Measurements from ENCODE around the gene GRAP. TPM values are rescaled to one million over a fixed set of nuclear protein-coding genes. Genes with fewer than 3 reads are reported as not detected.

GRAP gene
- total RNA-seq, 2 donors from 2014 or later = 0.15 TPM; not detected in 1

DNA sequence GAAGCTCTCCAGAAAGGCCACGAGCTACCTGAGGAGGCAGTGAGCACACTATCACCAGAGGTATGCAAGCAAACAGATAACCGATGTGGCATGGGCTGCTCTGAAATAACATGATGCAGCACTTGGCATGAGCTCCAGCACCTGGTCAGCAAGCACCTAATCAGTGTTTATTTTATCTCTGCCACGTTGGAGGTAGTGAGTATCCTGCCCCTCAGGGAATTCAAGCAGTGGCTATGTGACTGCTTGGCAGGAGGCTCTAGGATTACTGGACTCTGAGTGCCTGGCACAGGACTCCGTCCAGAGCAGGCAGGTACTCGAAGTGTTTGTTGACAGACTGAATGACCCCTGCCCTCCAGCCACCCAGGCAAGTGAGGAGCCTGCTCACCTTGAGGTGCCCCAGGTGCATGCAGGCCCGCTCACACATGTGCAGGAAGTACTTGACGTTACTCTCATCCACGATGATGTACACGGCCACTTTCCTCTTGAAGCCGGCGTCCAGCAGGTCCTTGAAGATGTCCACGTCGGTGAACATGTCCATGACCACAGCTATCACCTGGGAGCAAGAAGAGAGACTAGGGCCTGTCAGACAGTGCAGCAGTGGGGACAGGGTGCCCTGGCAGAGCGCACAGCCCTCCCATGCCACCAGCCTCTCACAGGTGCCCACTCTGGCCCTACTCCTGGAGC is 58.8 kb downstream of the GRAP start:
- Mint-ChIP-seq H3K36me3 (ENCODE audit: low read depth) (peaks cover 23% of the 10 kb centered on the region), H3K9me3 (no peaks in the 10 kb centered on the region), H3K27ac (no peak overlapping the region), H3K4me1 (no peaks in the 10 kb centered on the region), H3K27me3 (ENCODE audit: insufficient read depth) (no peaks in the 10 kb centered on the region), H3K4me3 (no peak overlapping the region)
- Histone ChIP-seq H3K36me3 (ENCODE audit: control insufficient read depth, insufficient read depth, low read length) (peaks cover 20% of the 10 kb centered on the region), H3K27me3 (ENCODE audit: control insufficient read depth, insufficient read depth, low read length, poor library complexity, severe bottlenecking) (no peaks in the 10 kb centered on the region), H3K4me1 (ENCODE audit: control insufficient read depth, insufficient read depth, low read length) (no peaks in the 10 kb centered on the region), H3K27ac (ENCODE audit: low read depth, low read length) (no peak overlapping the region), H3K9ac (ENCODE audit: extremely low read depth, low read length, poor library complexity, severe bottlenecking) (no peak overlapping the region), H3K9me3 (ENCODE audit: control insufficient read depth, low read length) (no peaks in the 10 kb centered on the region), H3K4me3 (ENCODE audit: low read length) (no peak overlapping the region)
- 93 to 95% methylated on average over 13 to 14 of the region's 14 CpGs for WGBS, 2 experiments (ENCODE audit: insufficient coverage in 1 of 2, insufficient read length in 1 of 2)
- DNase-seq = no peak
- TF ChIP-seq, protein P1, sequence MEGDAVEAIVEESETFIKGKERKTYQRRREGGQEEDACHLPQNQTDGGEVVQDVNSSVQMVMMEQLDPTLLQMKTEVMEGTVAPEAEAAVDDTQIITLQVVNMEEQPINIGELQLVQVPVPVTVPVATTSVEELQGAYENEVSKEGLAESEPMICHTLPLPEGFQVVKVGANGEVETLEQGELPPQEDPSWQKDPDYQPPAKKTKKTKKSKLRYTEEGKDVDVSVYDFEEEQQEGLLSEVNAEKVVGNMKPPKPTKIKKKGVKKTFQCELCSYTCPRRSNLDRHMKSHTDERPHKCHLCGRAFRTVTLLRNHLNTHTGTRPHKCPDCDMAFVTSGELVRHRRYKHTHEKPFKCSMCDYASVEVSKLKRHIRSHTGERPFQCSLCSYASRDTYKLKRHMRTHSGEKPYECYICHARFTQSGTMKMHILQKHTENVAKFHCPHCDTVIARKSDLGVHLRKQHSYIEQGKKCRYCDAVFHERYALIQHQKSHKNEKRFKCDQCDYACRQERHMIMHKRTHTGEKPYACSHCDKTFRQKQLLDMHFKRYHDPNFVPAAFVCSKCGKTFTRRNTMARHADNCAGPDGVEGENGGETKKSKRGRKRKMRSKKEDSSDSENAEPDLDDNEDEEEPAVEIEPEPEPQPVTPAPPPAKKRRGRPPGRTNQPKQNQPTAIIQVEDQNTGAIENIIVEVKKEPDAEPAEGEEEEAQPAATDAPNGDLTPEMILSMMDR (conservative IDR thresholded peaks at IDR 0.05) = no peak

DNA sequence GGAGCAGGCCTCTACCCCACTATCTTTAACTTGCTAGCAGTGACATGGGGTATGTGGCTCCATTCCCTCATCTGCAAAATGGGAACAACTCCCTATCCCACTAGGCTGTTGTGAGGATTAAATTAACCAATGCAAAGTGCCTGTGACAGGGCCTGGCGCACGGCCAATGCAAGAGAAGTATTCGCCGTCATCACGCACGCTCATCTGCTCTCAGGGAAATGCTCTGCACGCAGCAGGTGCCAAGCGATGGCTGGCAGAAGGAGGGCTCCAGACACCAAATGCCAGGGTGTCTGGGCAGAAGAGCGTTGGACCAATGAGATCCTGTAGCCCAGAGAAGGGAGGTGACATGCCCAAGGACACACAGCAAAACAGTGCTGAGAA is 59.5 kb downstream of the GRAP start:
- Mint-ChIP-seq H3K27me3 (ENCODE audit: insufficient read depth) (no peaks in the 10 kb centered on the region), H3K4me3 (no peak overlapping the region), H3K36me3 (ENCODE audit: low read depth) (peaks cover 23% of the 10 kb centered on the region), H3K9me3 (no peaks in the 10 kb centered on the region), H3K4me1 (peaks cover 2% of the 10 kb centered on the region), H3K27ac (no peak overlapping the region)
- WGBS, 2 experiments (ENCODE audit: insufficient coverage in 1 of 2, insufficient read length in 1 of 2) = 96 to 99% methylated on average over 8 to 9 of the region's 9 CpGs
- no peaks in the 10 kb centered on the region for H3K27me3 ChIP-seq (ENCODE audit: control insufficient read depth, insufficient read depth, low read length, poor library complexity, severe bottlenecking)
- H3K27ac ChIP-seq (ENCODE audit: low read depth, low read length) = no peak overlapping the region
- H3K9me3 ChIP-seq (ENCODE audit: control insufficient read depth, low read length) = no peaks in the 10 kb centered on the region
- H3K4me1 ChIP-seq (ENCODE audit: control insufficient read depth, insufficient read depth, low read length) = peaks cover under 1% of the 10 kb centered on the region
- H3K36me3 ChIP-seq (ENCODE audit: control insufficient read depth, insufficient read depth, low read length) = peaks cover 20% of the 10 kb centered on the region
- TF ChIP-seq, protein P1 (conservative IDR thresholded peaks at IDR 0.05) = no peak
- no peak overlapping the region for H3K9ac ChIP-seq (ENCODE audit: extremely low read depth, low read length, poor library complexity, severe bottlenecking)
- no peak overlapping the region for H3K4me3 ChIP-seq (ENCODE audit: low read length)
- no peak for DNase-seq

DNA sequence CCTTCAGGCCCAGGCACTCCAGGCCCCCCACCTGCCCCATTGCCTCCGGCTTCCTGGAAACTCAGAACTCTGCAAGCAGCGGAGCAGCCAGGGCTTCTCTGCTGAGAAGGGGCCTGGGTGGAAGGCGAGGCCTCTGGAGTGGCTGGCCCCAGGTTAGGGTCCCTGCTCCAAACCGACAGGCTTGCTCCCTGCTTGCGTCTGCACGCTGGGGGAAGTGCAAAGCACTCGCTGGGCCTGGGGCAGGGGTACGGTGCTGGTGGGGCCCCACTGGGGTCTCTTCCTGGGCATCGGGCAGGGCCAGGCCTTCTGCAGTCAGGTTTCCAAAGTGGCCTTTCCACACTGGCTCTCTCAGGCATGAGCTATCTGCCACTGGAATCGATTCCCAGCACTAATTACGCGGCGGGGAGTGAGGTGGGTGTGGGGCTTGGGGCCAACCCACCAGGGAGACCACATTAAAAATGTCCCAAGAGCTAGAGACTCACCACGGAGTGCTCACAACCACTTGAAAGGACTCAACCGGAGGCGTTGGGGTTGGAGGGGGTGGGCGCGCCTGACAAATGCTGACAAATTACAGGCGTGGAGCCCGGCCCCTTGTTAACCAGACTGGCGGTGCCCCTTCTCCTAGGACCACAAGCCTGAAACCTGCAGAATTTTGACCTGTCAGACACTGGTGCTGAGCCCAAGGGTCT is 60.1 kb downstream of the GRAP start:
- Histone ChIP-seq H3K9ac (ENCODE audit: extremely low read depth, low read length, poor library complexity, severe bottlenecking) (no peak overlapping the region), H3K27ac (ENCODE audit: low read depth, low read length) (no peak overlapping the region), H3K9me3 (ENCODE audit: control insufficient read depth, low read length) (no peaks in the 10 kb centered on the region), H3K4me1 (ENCODE audit: control insufficient read depth, insufficient read depth, low read length) (peaks cover 5% of the 10 kb centered on the region), H3K36me3 (ENCODE audit: control insufficient read depth, insufficient read depth, low read length) (peaks cover 20% of the 10 kb centered on the region), H3K4me3 (ENCODE audit: low read length) (no peak overlapping the region), H3K27me3 (ENCODE audit: control insufficient read depth, insufficient read depth, low read length, poor library complexity, severe bottlenecking) (no peaks in the 10 kb centered on the region)
- TF ChIP-seq, protein P1 (conservative IDR thresholded peaks at IDR 0.05) = no peak
- Mint-ChIP-seq H3K4me1 (peaks cover 4% of the 10 kb centered on the region), H3K27me3 (ENCODE audit: insufficient read depth) (no peaks in the 10 kb centered on the region), H3K4me3 (no peak overlapping the region), H3K36me3 (ENCODE audit: low read depth) (peaks cover 23% of the 10 kb centered on the region), H3K27ac (no peak overlapping the region), H3K9me3 (no peaks in the 10 kb centered on the region)
- WGBS, 2 experiments (ENCODE audit: insufficient coverage in 1 of 2, insufficient read length in 1 of 2) = 95 to 96% methylated on average over 11 to 21 of the region's 21 CpGs
- no peak for DNase-seq
